ENCODE measurements around the gene ZFP90.

ZFP90 gene

GRCh38 chr16:68605746-68606145 is 66.7 kb downstream of the ZFP90 start:
- Histone ChIP-seq H3K4me3 (ENCODE audit: low read depth, low read length) (no peak overlapping the region), H3K9me3 (no peaks in the 10 kb centered on the region), H3K36me3 (no peaks in the 10 kb centered on the region), H3K27me3 (no peaks in the 10 kb centered on the region), H3K4me1 (no peaks in the 10 kb centered on the region)
- DNase-seq: no peak
- TF ChIP-seq, protein P1, sequence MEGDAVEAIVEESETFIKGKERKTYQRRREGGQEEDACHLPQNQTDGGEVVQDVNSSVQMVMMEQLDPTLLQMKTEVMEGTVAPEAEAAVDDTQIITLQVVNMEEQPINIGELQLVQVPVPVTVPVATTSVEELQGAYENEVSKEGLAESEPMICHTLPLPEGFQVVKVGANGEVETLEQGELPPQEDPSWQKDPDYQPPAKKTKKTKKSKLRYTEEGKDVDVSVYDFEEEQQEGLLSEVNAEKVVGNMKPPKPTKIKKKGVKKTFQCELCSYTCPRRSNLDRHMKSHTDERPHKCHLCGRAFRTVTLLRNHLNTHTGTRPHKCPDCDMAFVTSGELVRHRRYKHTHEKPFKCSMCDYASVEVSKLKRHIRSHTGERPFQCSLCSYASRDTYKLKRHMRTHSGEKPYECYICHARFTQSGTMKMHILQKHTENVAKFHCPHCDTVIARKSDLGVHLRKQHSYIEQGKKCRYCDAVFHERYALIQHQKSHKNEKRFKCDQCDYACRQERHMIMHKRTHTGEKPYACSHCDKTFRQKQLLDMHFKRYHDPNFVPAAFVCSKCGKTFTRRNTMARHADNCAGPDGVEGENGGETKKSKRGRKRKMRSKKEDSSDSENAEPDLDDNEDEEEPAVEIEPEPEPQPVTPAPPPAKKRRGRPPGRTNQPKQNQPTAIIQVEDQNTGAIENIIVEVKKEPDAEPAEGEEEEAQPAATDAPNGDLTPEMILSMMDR (IDR thresholded peaks at IDR 0.05; ENCODE audit: low read depth, low read length): no peak

GRCh38 chr16:68607443-68607842 is 68.4 kb downstream of the ZFP90 start:
- no peak for DNase-seq
- no peaks in the 10 kb centered on the region for H3K9me3 ChIP-seq

DNA sequence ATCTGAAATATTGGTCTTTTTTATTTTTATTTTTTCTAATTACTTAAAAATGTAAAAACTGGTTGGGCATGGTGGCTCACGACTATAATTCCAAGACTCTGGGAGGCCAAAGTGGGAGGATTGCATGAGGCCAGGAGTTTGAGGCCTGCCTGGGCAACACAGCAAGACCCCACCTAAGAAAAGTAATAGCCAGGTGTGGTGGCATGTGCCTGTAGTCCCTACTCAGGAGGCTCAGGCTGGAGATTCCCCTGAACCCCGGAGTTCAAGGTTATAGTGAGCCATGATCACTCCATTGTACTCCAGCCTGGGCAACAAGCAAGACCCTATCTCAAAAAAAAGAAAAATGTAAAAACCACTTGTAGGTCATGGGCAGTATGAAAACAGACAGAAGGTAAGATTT is 69.2 kb downstream of the ZFP90 start:
- TF ChIP-seq, protein P1 (IDR thresholded peaks at IDR 0.05; ENCODE audit: low read depth, low read length): no peak
- Histone ChIP-seq H3K27me3 (no peaks in the 10 kb centered on the region), H3K9me3 (no peaks in the 10 kb centered on the region), H3K4me3 (ENCODE audit: low read depth, low read length) (no peak overlapping the region), H3K36me3 (no peaks in the 10 kb centered on the region), H3K4me1 (no peaks in the 10 kb centered on the region)
- DNase-seq: no peak

More at GRCh38 chr16:68607443-68607842, 68.4 kb downstream of the ZFP90 start:
- TF ChIP-seq, protein P1 (IDR thresholded peaks at IDR 0.05; ENCODE audit: low read depth, low read length): no peak
- no peak overlapping the region for H3K4me3 ChIP-seq (ENCODE audit: low read depth, low read length)
- no peaks in the 10 kb centered on the region for H3K36me3 ChIP-seq
- H3K27me3 ChIP-seq: no peaks in the 10 kb centered on the region
- no peaks in the 10 kb centered on the region for H3K4me1 ChIP-seq

- Histone ChIP-seq H3K4me1 (no peaks in the 10 kb centered on the region), H3K36me3 (no peaks in the 10 kb centered on the region), H3K4me3 (ENCODE audit: low read depth, low read length) (no peak overlapping the region), H3K27me3 (no peaks in the 10 kb centered on the region), H3K9me3 (no peaks in the 10 kb centered on the region)
- DNase-seq: no peak
- TF ChIP-seq, protein P1 (IDR thresholded peaks at IDR 0.05; ENCODE audit: low read depth, low read length): no peak
These were observed 73.9 kb downstream of the ZFP90 start for GRCh38 chr16:68612996-68613395.

DNA sequence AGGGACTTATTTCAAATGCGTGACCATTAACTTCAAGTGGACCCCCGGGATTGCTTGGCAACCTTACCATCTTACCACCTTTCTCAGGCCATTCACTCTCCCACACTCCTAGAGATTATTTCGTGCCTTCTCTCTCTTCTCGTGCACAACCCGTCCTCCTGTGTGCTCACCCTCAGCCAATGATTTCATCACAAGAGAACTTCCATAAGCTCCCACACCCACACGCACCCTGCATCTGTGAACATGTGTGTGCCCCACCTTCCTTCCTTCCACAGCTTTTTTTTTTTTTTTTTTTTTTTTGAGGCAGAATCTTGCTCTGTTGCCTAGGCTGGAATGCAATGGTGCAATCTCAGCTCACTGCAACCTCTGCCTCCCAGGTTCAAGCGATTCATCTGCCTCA is 78.6 kb downstream of the ZFP90 start:
- no peak for DNase-seq
- H3K27me3 ChIP-seq: no peaks in the 10 kb centered on the region
- H3K4me1 ChIP-seq: no peaks in the 10 kb centered on the region
- H3K36me3 ChIP-seq: no peaks in the 10 kb centered on the region
- H3K9me3 ChIP-seq: no peaks in the 10 kb centered on the region
- no peak overlapping the region for H3K4me3 ChIP-seq (ENCODE audit: low read depth, low read length)
- TF ChIP-seq, protein P1 (IDR thresholded peaks at IDR 0.05; ENCODE audit: low read depth, low read length): no peak
